Nephron progenitor cell (in vitro differentiated cells): ENCODE data around the gene NRXN2.

Source experiments
- DNase-seq: peaks from one replicate; pipeline ENCODE4 v3.0.0; 2021
- H3K27ac Mint-ChIP-seq: 2 replicates; pipeline ENCODE4 v1.8.0; 2021; ENCODE audit warnings: mild to moderate bottlenecking, moderate library complexity, mixed read lengths
- H3K27me3 Mint-ChIP-seq: 2 replicates; pipeline ENCODE4 v1.8.0; 2021; ENCODE audit warnings: mild to moderate bottlenecking, low read depth, mixed read lengths; ENCODE audit not compliant: poor library complexity
- H3K36me3 Mint-ChIP-seq: 2 replicates; pipeline ENCODE4 v1.8.0; 2021; ENCODE audit warnings: low read depth, mixed read lengths
- H3K4me1 Mint-ChIP-seq: 2 replicates; pipeline ENCODE4 v1.8.0; 2021; ENCODE audit warnings: mixed read lengths
- H3K4me3 Mint-ChIP-seq: 2 replicates; pipeline ENCODE4 v1.8.0; 2021; ENCODE audit warnings: mild to moderate bottlenecking, moderate library complexity, mixed read lengths
- H3K9me3 Mint-ChIP-seq: 2 replicates; pipeline ENCODE4 v1.8.0; 2021; ENCODE audit warnings: mild to moderate bottlenecking, moderate library complexity, mixed read lengths
- CTCF ChIP-seq: fragments of 200-600 bp; sonication (generic); IDR thresholded peaks from 2 replicates; pipeline ENCODE4 v1.5.0; 2021; ENCODE audit warnings: antibody characterized with exemption

The NRXN2 gene

GRCh38 chr11:64691543-64691942 is 31.5 kb downstream of the NRXN2 start:
- TF ChIP-seq CTCF: no peak
- Mint-ChIP-seq H3K36me3 (no peaks in the 10 kb centered on the region), H3K4me1 (peaks cover 80% of the 10 kb centered on the region), H3K9me3 (no peaks in the 10 kb centered on the region), H3K4me3 (no peak overlapping the region), H3K27me3 (peaks cover 66% of the 10 kb centered on the region), H3K27ac (no peak overlapping the region)
- DNase-seq: no peak

GRCh38 chr11:64690235-64690634 is 32.8 kb downstream of the NRXN2 start:
- Mint-ChIP-seq H3K27ac (no peak overlapping the region), H3K4me3 (no peak overlapping the region), H3K27me3 (peaks cover 60% of the 10 kb centered on the region), H3K9me3 (no peaks in the 10 kb centered on the region), H3K36me3 (no peaks in the 10 kb centered on the region), H3K4me1 (peaks cover 67% of the 10 kb centered on the region)
- no peak for TF ChIP-seq CTCF
- DNase-seq: peak; percentile 44

GRCh38 chr11:64688534-64688982 is 34.4 kb downstream of the NRXN2 start:
- Mint-ChIP-seq H3K4me3 (peak overlapping the region; percentile 83), H3K36me3 (no peaks in the 10 kb centered on the region), H3K9me3 (no peaks in the 10 kb centered on the region), H3K4me1 (peaks cover 50% of the 10 kb centered on the region), H3K27me3 (peaks cover 59% of the 10 kb centered on the region), H3K27ac (no peak overlapping the region)
- peak; percentile 96 for TF ChIP-seq CTCF
- peak; percentile 99 for DNase-seq

- Mint-ChIP-seq H3K9me3 (no peaks in the 10 kb centered on the region), H3K4me1 (peaks cover 43% of the 10 kb centered on the region), H3K27ac (peak overlapping the region; percentile 30), H3K4me3 (peak overlapping the region; percentile 83), H3K27me3 (peaks cover 59% of the 10 kb centered on the region), H3K36me3 (no peaks in the 10 kb centered on the region)
- DNase-seq: no peak
- no peak for TF ChIP-seq CTCF
Observed at GRCh38 chr11:64687643-64688533, 35.1 kb downstream of the NRXN2 start.

GRCh38 chr11:64687204-64687603 is 35.8 kb downstream of the NRXN2 start:
- TF ChIP-seq CTCF: no peak
- no peaks in the 10 kb centered on the region for H3K36me3 Mint-ChIP-seq
- H3K4me3 Mint-ChIP-seq: no peak overlapping the region
- H3K4me1 Mint-ChIP-seq: peaks cover 37% of the 10 kb centered on the region
- H3K9me3 Mint-ChIP-seq: no peaks in the 10 kb centered on the region
- peaks cover 54% of the 10 kb centered on the region for H3K27me3 Mint-ChIP-seq
- no peak for DNase-seq
- H3K27ac Mint-ChIP-seq: no peak overlapping the region
